HL-60 (cell line): ENCODE data around the gene ARHGAP21.

Experiments used
- CTCF ChIP-seq: IDR thresholded peaks from one replicate; pipeline ENCODE4 v1.5.1; 2011; ENCODE audit warnings: low read length, control low read depth, inconsistent platforms; ENCODE audit not compliant: insufficient read depth
- GABPA ChIP-seq: IDR thresholded peaks from 2 replicates; pipeline ENCODE4 v1.6.1; 2012; ENCODE audit warnings: low read depth
- POLR2AphosphoS5 ChIP-seq: IDR thresholded peaks from 2 replicates; pipeline ENCODE4 v1.6.1; 2012; ENCODE audit warnings: low read depth
- REST ChIP-seq: IDR thresholded peaks from 2 replicates; pipeline ENCODE4 v1.6.1; 2012; ENCODE audit warnings: low read depth; ENCODE audit not compliant: insufficient replicate concordance

GRCh38 chr10:24703700-24704099, 20.0 kb downstream of the ARHGAP21 start:
- TF ChIP-seq CTCF (no peak), REST (no peak), GABPA (no peak), POLR2AphosphoS5 (no peak)
